ENCODE data around the gene PDZD2. TPM values are rescaled to one million over a fixed set of nuclear protein-coding genes. Genes with fewer than 3 reads are reported as not detected.

Gene PDZD2
- polyA plus RNA-seq, 3 donors = 0.10 TPM; not detected in 2

DNA sequence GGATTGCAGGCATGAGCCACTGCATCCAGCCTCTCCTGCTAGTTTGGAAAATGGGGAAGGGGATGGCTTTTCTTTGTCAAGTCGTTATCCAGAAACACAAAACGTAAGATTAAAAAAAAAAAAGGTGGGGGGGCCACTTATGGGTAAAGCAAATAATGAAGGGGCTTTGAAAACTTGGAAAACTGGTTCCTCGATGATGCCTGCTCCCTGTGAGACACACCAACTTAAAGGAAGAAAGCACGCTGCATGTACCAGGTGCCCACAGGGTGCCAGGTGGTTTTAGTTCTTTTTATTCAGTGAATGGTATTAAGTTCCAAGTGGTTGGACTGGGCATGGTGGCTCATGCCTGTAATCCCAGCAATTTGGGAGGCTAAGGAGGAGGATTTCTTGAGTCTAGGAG lies 365.1 kb downstream of the PDZD2 start:
- intact Hi-C loops (cut with micrococcal nuclease) = no loop called here
- H3K27me3 ChIP-seq (ENCODE audit: control insufficient read depth in 2 of 2, insufficient read depth in 2 of 2, low read length in 2 of 2) = no peaks in the 10 kb centered on the region
- H3K36me3 Mint-ChIP-seq = no peaks in the 10 kb centered on the region
- no peaks in the 10 kb centered on the region for H4K20me1 ChIP-seq (ENCODE audit: insufficient read depth, low read length)
- no peak overlapping the region for H2AFZ ChIP-seq (ENCODE audit: insufficient read depth, low read depth, low read length, poor library complexity, severe bottlenecking)
- DNase-seq = no peak
- H3K4me1 Mint-ChIP-seq = no peaks in the 10 kb centered on the region
- no peak overlapping the region for H3K27ac Mint-ChIP-seq
- no peak overlapping the region for H3K4me3 Mint-ChIP-seq
- 94% methylated on average over 4 of the region's 4 CpGs for WGBS (ENCODE audit: insufficient coverage)
- no peaks in the 10 kb centered on the region for H3K9me3 ChIP-seq (replicated peaks in 1 of 2; ENCODE audit: control insufficient read depth in 1 of 2, insufficient read depth in 1 of 2, low read length in 2 of 2)
- no peak overlapping the region for H3K27ac ChIP-seq (ENCODE audit: low read depth in 1 of 2, low read length in 2 of 2)
- H3K9me3 Mint-ChIP-seq = peaks cover 0 to 14% (median 2%) of the 10 kb centered on the region in 7 donors
- H3K9ac ChIP-seq (ENCODE audit: insufficient read depth, low read length, poor library complexity, severe bottlenecking) = no peak overlapping the region
- TF ChIP-seq CTCF (IDR thresholded peaks at IDR 0.05) = no peak
- no peaks in the 10 kb centered on the region for H3K79me2 ChIP-seq (ENCODE audit: insufficient read depth, low read length)
- H3K4me1 ChIP-seq (ENCODE audit: control insufficient read depth in 1 of 2, insufficient read depth in 2 of 2, low read length in 2 of 2) = no peaks in the 10 kb centered on the region
- H3K4me3 ChIP-seq (replicated peaks in 1 of 3; ENCODE audit: low read depth in 2 of 3, low read length in 3 of 3) = no peak overlapping the region
- no peak overlapping the region for H3K4me2 ChIP-seq (replicated peaks; ENCODE audit: extremely low read depth, low read length, poor library complexity, severe bottlenecking)
- H3K27me3 Mint-ChIP-seq (ENCODE audit: low read depth in 3 of 3) = peaks cover 0 to 5% (median 2%) of the 10 kb centered on the region in 3 donors
- no peaks in the 10 kb centered on the region for H3K36me3 ChIP-seq (replicated peaks in 1 of 2; ENCODE audit: control insufficient read depth in 1 of 2, insufficient read depth in 2 of 2, low read length in 2 of 2)

- DNase-seq = no peak
- no peak overlapping the region for H3K4me2 ChIP-seq (replicated peaks; ENCODE audit: extremely low read depth, low read length, poor library complexity, severe bottlenecking)
- no peak overlapping the region for H3K4me3 Mint-ChIP-seq
- no peaks in the 10 kb centered on the region for H3K79me2 ChIP-seq (ENCODE audit: insufficient read depth, low read length)
- H3K4me3 ChIP-seq (replicated peaks in 1 of 3; ENCODE audit: low read depth in 2 of 3, low read length in 3 of 3) = no peak overlapping the region
- WGBS (ENCODE audit: insufficient coverage) = 95% methylated on average over 2 of the region's 3 CpGs
- H2AFZ ChIP-seq (ENCODE audit: insufficient read depth, low read depth, low read length, poor library complexity, severe bottlenecking) = no peak overlapping the region
- H3K27ac Mint-ChIP-seq = no peak overlapping the region
- no peaks in the 10 kb centered on the region for H3K4me1 ChIP-seq (ENCODE audit: control insufficient read depth in 1 of 2, insufficient read depth in 2 of 2, low read length in 2 of 2)
- H3K36me3 Mint-ChIP-seq = no peaks in the 10 kb centered on the region
- intact Hi-C loops (cut with micrococcal nuclease) = no loop called here
- H3K9me3 ChIP-seq (replicated peaks in 1 of 2; ENCODE audit: control insufficient read depth in 1 of 2, insufficient read depth in 1 of 2, low read length in 2 of 2) = no peaks in the 10 kb centered on the region
- no peak overlapping the region for H3K9ac ChIP-seq (ENCODE audit: insufficient read depth, low read length, poor library complexity, severe bottlenecking)
- no peaks in the 10 kb centered on the region for H4K20me1 ChIP-seq (ENCODE audit: insufficient read depth, low read length)
- peaks cover 0 to 5% (median 2%) of the 10 kb centered on the region in 3 donors for H3K27me3 Mint-ChIP-seq (ENCODE audit: low read depth in 3 of 3)
- no peaks in the 10 kb centered on the region for H3K36me3 ChIP-seq (replicated peaks in 1 of 2; ENCODE audit: control insufficient read depth in 1 of 2, insufficient read depth in 2 of 2, low read length in 2 of 2)
- H3K9me3 Mint-ChIP-seq = peaks cover 0 to 14% (median 2%) of the 10 kb centered on the region in 7 donors
- no peak for TF ChIP-seq CTCF (IDR thresholded peaks at IDR 0.05)
- H3K27me3 ChIP-seq (ENCODE audit: control insufficient read depth in 2 of 2, insufficient read depth in 2 of 2, low read length in 2 of 2) = no peaks in the 10 kb centered on the region
- no peaks in the 10 kb centered on the region for H3K4me1 Mint-ChIP-seq
- H3K27ac ChIP-seq (ENCODE audit: low read depth in 1 of 2, low read length in 2 of 2) = no peak overlapping the region
Measured at GRCh38 chr5:32004404-32004803, 365.5 kb downstream of the PDZD2 start.

All from CD14-positive monocyte (primary cell).